Stimulated activated naive CD8-positive, alpha-beta T cell treated with anti-CD3 and anti-CD28 coated beads, Interleukin-15, Interleukin-2, amounts not matched to agents 100 ng/mL and 50 ng/mL, for 24 hours (primary cell): ENCODE measurements around the gene PTGER1.
A peak's percentile ranks its signal among the peaks of the same experiment; 100 is the strongest.

Experiments used
- H3K27ac Mint-ChIP-seq: one replicate; pipeline ENCODE4 v1.8.0; 2021; ENCODE audit warnings: mild to moderate bottlenecking, mixed read lengths
- H3K27me3 Mint-ChIP-seq: one replicate; pipeline ENCODE4 v1.8.0; 2021; ENCODE audit warnings: mixed read lengths
- H3K36me3 Mint-ChIP-seq: one replicate; pipeline ENCODE4 v1.8.0; 2021; ENCODE audit warnings: low read depth, mixed read lengths
- H3K4me1 Mint-ChIP-seq: one replicate; pipeline ENCODE4 v1.8.0; 2021; ENCODE audit warnings: low read depth, mixed read lengths
- H3K4me3 Mint-ChIP-seq: one replicate; pipeline ENCODE4 v1.8.0; 2021; ENCODE audit warnings: mild to moderate bottlenecking, mixed read lengths
- H3K9me3 Mint-ChIP-seq: one replicate; pipeline ENCODE4 v1.8.0; 2021; ENCODE audit warnings: mixed read lengths

The PTGER1 gene

GRCh38 chr19:14430712-14431111 lies 44.4 kb downstream of the PTGER1 start:
- Mint-ChIP-seq H3K4me1 (peaks cover 33% of the 10 kb centered on the region), H3K27ac (peak overlapping the region; percentile 37), H3K36me3 (no peaks in the 10 kb centered on the region), H3K4me3 (no peak overlapping the region), H3K27me3 (peaks cover 5% of the 10 kb centered on the region), H3K9me3 (no peaks in the 10 kb centered on the region)

DNA sequence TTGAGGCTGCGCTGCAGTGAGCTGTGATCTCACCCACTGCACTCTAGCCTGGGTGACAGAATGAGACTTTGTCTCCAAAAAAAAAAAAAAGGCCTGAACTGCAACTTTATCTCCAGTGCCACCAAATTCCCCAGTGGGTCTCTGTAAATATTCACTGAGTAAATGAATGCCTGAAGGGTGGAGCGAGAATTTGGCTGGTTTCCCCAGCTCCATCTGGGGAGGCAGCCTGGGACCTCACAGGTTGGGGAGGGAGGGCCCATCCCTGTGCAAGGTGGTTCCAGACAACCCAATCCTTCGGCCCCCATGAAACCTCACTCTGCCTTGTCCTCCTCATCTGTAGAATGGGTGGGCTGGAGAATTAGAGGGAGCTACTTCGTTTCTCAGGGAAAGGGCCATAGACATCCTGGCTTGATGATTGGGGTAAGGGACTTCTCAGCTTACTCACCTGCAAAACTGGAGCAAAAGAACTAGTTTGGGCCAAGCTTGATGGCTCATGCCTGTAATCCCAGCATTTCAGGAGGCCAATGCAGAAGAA lies 46.2 kb downstream of the PTGER1 start:
- Mint-ChIP-seq H3K36me3 (no peaks in the 10 kb centered on the region), H3K4me3 (no peak overlapping the region), H3K4me1 (peaks cover 17% of the 10 kb centered on the region), H3K27ac (no peak overlapping the region), H3K9me3 (no peaks in the 10 kb centered on the region), H3K27me3 (peaks cover 5% of the 10 kb centered on the region)

DNA sequence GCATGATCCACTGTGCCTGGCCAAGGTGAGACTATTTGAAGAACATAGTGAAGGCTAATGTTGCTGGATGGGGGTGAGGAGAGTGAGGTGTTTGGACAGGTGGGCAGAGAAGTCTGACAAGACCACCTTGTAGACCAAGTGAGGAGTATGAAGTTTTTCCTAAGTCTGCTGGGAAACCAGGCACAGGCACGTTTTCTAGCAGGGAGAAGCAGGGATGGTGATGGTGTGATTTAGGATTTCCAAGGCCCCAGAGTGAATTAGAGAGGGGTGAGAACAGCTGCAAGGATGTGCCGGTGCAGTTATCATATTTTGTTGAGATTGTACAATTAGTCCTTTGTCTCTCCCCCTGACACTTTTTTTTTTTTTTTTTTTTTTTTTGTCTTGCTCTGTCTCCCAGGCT lies 47.7 kb downstream of the PTGER1 start:
- Mint-ChIP-seq H3K9me3 (no peaks in the 10 kb centered on the region), H3K4me1 (peaks cover 13% of the 10 kb centered on the region), H3K27me3 (peaks cover 5% of the 10 kb centered on the region), H3K4me3 (no peak overlapping the region), H3K27ac (no peak overlapping the region), H3K36me3 (no peaks in the 10 kb centered on the region)

GRCh38 chr19:14425696-14426138 lies 49.4 kb downstream of the PTGER1 start:
- Mint-ChIP-seq H3K27me3 (peaks cover 3% of the 10 kb centered on the region), H3K27ac (no peak overlapping the region), H3K4me1 (peaks cover 3% of the 10 kb centered on the region), H3K36me3 (no peaks in the 10 kb centered on the region), H3K9me3 (no peaks in the 10 kb centered on the region), H3K4me3 (no peak overlapping the region)
